CD4-positive, alpha-beta memory T cell (primary cell): ENCODE results near the gene ZNF768. TPM values are rescaled to one million over a fixed set of nuclear protein-coding genes. Genes with fewer than 3 reads are reported as not detected.

Experiments
- CTCF ChIA-PET: fragments of 350-600 bp; sonication (Branson Sonifier 250); formaldehyde crosslinking; loops from one replicate; lab custom pipeline; 2021; ENCODE audit warnings: inconsistent platforms; ENCODE audit not compliant: partially characterized antibody; lab: Charles Lee
- POLR2A ChIA-PET: fragments of 350-600 bp; sonication (Branson Sonifier 250); formaldehyde crosslinking; loops from one replicate; lab custom pipeline; 2021; ENCODE audit not compliant: partially characterized antibody; lab: Charles Lee
- DNase-seq, 5 donors: peaks; one replicate each; pipeline versions ENCODE4 v3.0.0 to v3.0.0-alpha.2; 2020 to 2022; ENCODE audit warnings: mixed read lengths in 1 of 5
- H3K27ac ChIP-seq: one replicate; pipeline ENCODE4 v1.7.0; 2013; ENCODE audit warnings: low read depth, low read length
- H3K27me3 ChIP-seq: 2 replicates; pipeline ENCODE4 v1.7.0; 2013; ENCODE audit warnings: mild to moderate bottlenecking, low read length, moderate library complexity; ENCODE audit not compliant: insufficient read depth
- H3K36me3 ChIP-seq: 2 replicates; pipeline ENCODE4 v1.7.0; 2013; ENCODE audit warnings: mild to moderate bottlenecking, low read length, moderate library complexity; ENCODE audit not compliant: insufficient read depth
- H3K4me1 ChIP-seq: 2 replicates; pipeline ENCODE4 v1.7.0; 2013; ENCODE audit warnings: mild to moderate bottlenecking, low read length, moderate library complexity; ENCODE audit not compliant: insufficient read depth
- H3K4me3 ChIP-seq, 2 donors: one replicate each; pipeline ENCODE4 v1.7.0; 2013; ENCODE audit warnings: low read length in 2 of 2, mild to moderate bottlenecking in 1 of 2
- H3K9me3 ChIP-seq, 2 donors: one replicate each; pipeline ENCODE4 v1.7.0; 2013; ENCODE audit warnings: low read length in 2 of 2, control low read depth in 1 of 2; ENCODE audit not compliant: control insufficient read depth in 1 of 2
- H3K27ac Mint-ChIP-seq, 7 donors: one replicate each; pipeline ENCODE4 v1.8.0; 2020 to 2021; ENCODE audit warnings: mixed read lengths in 7 of 7, mild to moderate bottlenecking in 6 of 7, inconsistent platforms in 3 of 7, moderate library complexity in 3 of 7
- H3K27me3 Mint-ChIP-seq, 2 donors: one replicate each; pipeline ENCODE4 v1.8.0; 2020 to 2021; ENCODE audit warnings: mixed read lengths in 2 of 2
- H3K36me3 Mint-ChIP-seq, 2 donors: one replicate each; pipeline ENCODE4 v1.8.0; 2020 to 2021; ENCODE audit warnings: mixed read lengths in 2 of 2, inconsistent platforms in 1 of 2, mild to moderate bottlenecking in 1 of 2
- H3K4me1 Mint-ChIP-seq, 4 donors: one replicate each; pipeline ENCODE4 v1.8.0; 2020 to 2021; ENCODE audit warnings: mixed read lengths in 4 of 4, mild to moderate bottlenecking in 1 of 4
- H3K4me3 Mint-ChIP-seq, 8 donors: one replicate each; pipeline ENCODE4 v1.8.0; 2020 to 2021; ENCODE audit warnings: mixed read lengths in 8 of 8, mild to moderate bottlenecking in 7 of 8, moderate library complexity in 6 of 8, inconsistent platforms in 3 of 8
- H3K9me3 Mint-ChIP-seq, 8 donors: one replicate each; pipeline ENCODE4 v1.8.0; 2020 to 2021; ENCODE audit warnings: mixed read lengths in 8 of 8, mild to moderate bottlenecking in 5 of 8, inconsistent platforms in 3 of 8, moderate library complexity in 1 of 8
- intact Hi-C: fragments of 100-400 bp; cut with micrococcal nuclease; formaldehyde crosslinking; loops from one replicate; pipeline ENCODE4 v1.15.1; 2023
- polyA plus RNA-seq, 2 donors: library from polyadenylated mRNA; unstranded; fragments of 300-500 nt; fragmentation: Illumina TruSeq; gene quantifications; one replicate each; pipeline ENCODE4 v1.2.3, GENCODE V29; 2021
- total RNA-seq, 2 experiments: library from RNA; stranded (reverse); gene quantifications; one replicate each; pipeline ENCODE4 v1.2.3, GENCODE V29; 2021

The ZNF768 gene
- total and polyA plus RNA-seq, 4 experiments from 2014 or later: 0.69 to 6.1 (median 3.8) TPM

DNA sequence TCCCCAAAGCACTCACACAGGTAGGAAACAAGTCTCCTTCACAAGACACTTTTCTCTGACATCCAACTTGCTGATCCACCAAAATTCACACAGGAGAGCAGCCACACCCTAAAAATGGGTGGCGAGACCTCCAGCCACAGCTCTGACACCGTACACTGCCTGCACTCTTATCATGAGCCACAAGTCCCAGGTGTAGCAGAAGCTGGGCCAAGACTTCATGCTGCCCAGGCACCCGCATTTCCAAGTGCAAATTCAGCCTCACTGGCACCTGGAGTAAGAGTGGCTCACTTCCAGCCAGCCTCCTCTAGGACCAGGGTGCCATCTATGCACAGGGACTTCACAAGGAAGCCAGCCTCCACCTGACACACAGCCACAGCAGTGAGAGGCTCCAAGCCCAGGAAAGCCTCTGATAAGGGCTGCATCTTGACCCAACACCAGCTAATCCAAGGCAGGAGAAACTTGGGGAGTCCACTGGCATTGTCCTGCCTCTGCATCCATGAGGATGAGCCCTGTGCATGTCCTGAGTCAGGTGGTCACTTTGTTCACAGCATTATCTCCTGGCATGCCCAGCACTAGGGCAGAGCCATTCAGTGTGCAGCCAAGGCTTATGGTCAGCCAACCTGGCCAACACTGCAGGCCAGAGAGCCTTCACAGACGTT, 2.6 kb upstream of the ZNF768 start:
- no peaks in the 10 kb centered on the region for H3K27me3 ChIP-seq
- H3K27ac Mint-ChIP-seq: peak overlapping the region in 6 of 7 donors; percentile 47 to 94 (median 80)
- H3K36me3 Mint-ChIP-seq: peaks cover 0 to 12% of the 10 kb centered on the region in 2 donors
- H3K27me3 Mint-ChIP-seq: no peaks in the 10 kb centered on the region
- no peaks in the 10 kb centered on the region for H3K36me3 ChIP-seq
- no peak overlapping the region for H3K4me3 ChIP-seq
- intact Hi-C loops: loop anchor here (5.0 to 10.0 kb wide), 2 partner anchors 54 to 163 kb away; partner anchors contain the start of gene ITGAL
- H3K9me3 ChIP-seq: no peaks in the 10 kb centered on the region
- no peak for DNase-seq
- H3K9me3 Mint-ChIP-seq: no peaks in the 10 kb centered on the region
- peak overlapping the region in 5 of 8 donors; percentile 25 to 84 (median 36) for H3K4me3 Mint-ChIP-seq
- CTCF ChIA-PET: interaction anchor here (1.0 to 3.2 kb wide), 4 partner anchors 15 to 82 kb away, joined by 3 to 16 read pairs (median 4); partner anchors contain the start of gene ZNF764
- no peak overlapping the region for H3K27ac ChIP-seq
- peaks cover 21 to 47% (median 35%) of the 10 kb centered on the region in 4 donors for H3K4me1 Mint-ChIP-seq
- H3K4me1 ChIP-seq: peaks cover 54% of the 10 kb centered on the region
- POLR2A ChIA-PET: interaction anchor here (0.8 to 11.1 kb wide), 8 partner anchors 9 to 99 kb away, joined by 3 to 457 read pairs (median 12); partner anchors contain the start of genes DCTPP1, ZNF688 and ZNF764

DNA sequence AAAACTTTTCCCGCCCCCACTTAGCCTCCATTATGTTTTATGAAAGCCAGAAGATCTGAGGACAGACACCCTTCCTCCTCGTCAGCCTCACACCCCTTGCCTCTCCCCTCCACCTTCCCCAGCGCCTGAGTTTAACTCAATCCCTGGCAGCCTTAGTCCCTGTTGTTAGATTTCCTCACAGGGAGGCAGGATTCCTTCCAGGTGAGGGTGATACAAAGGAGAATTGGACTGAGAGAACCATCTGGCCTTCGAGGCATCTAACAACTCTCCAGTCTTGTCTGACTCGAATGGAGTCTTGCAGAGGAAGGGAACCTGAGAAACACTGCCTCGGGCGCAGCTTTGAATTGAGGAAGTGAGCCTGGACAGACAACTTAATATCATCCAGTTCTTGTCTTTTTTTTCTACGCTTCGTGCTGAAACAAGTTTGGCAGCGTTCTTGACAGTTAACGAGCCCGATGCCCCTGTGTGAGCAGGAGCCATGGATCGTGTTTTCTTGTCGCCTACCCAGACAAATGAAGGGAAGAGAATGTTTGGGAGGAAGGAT, 1.3 kb upstream of the ZNF768 start:
- Mint-ChIP-seq H3K27me3 (no peaks in the 10 kb centered on the region), H3K27ac (peak overlapping the region; percentile 86 to 95 (median 89)), H3K9me3 (no peaks in the 10 kb centered on the region), H3K36me3 (peaks cover 0 to 11% of the 10 kb centered on the region in 2 donors), H3K4me3 (peak overlapping the region; percentile 81 to 88 (median 85)), H3K4me1 (peaks cover 20 to 42% (median 32%) of the 10 kb centered on the region in 4 donors)
- Histone ChIP-seq H3K9me3 (no peaks in the 10 kb centered on the region), H3K4me3 (peak overlapping the region in 1 of 2 donors; percentile 75), H3K27me3 (no peaks in the 10 kb centered on the region), H3K36me3 (no peaks in the 10 kb centered on the region), H3K27ac (peak overlapping the region; percentile 72), H3K4me1 (peaks cover 43% of the 10 kb centered on the region)
- ChIA-PET POLR2A (interaction anchor here (0.7 to 11.1 kb wide), 28 partner anchors 8 to 436 kb away, joined by 3 to 457 read pairs (median 4); partner anchors contain the start of genes DCTPP1, ITGAL, PRR14 and SEPHS2), CTCF (interaction anchor here (0.9 to 1.9 kb wide), 4 partner anchors 8 to 81 kb away, joined by 3 to 5 read pairs (median 4); no protein-coding TSS in a partner anchor)
- intact Hi-C loops: loop anchor here (1.0 to 10.0 kb wide), 6 partner anchors 8 to 165 kb away; partner anchors contain the start of genes DCTPP1, ITGAL, SEPHS2 and ZNF764
- no peak for DNase-seq

DNA sequence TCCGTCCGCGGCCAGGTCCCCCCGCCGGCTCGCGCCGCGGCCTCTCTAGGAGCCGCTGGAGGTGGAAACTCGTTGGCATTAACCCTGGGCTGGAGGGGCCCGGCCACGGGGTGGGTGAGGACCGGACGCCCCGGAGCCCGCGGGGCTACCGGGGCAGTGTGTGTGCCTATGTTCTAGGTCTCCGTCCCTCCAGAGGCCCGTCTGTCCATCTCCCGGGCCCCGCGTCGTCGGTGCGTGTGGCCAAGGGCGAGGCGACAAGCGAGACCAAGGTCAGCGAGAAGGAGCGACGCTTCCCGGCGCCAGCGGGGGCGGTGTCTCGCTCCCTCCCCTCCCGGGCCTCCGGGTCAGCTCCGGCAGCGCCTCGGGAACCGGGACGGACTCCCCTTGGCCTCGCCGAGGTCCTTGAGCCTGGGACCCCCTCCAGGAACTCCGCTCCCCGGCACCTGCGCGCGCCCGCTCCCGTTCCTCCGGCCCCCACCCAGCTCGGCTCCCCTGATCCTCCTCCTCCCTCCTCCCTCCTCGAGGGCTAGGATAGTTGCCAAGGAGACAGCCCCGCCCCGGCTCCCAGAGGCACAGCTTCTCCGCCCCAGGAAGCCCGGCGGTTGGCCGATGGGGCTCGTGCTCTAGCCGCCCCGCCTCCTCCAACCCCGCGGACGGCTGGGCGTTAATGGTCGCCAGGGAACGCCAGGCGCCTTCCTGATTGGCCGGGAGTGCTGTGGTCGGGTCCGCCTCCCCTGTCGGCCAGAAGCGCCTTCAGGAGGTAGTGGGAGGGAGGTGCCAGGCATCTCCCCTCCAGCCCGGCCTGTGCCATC, 663 bp upstream of the ZNF768 start:
- DNase-seq: peak; percentile 81 to 92 (median 82)
- intact Hi-C loops: loop anchor here (1.0 to 10.0 kb wide), 6 partner anchors 8 to 165 kb away; partner anchors contain the start of genes DCTPP1, ITGAL, SEPHS2 and ZNF764

DNA sequence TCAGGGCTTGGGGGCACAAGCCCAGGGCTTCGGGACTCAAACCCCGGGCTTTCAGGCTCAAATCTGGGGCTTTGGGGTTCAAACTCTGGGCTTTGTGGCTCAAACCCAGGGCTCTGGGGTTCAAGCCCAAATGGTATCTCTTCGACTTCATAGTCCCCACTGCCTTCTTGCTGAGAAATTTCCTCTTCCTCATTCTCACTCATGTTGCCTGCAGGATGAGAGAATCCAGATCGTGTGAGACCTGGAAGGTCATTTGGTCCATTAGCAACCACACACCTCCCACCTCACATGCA, 576 bp downstream of the ZNF768 start:
- Mint-ChIP-seq H3K27me3 (no peaks in the 10 kb centered on the region), H3K9me3 (peaks cover 0 to 3% (median 0%) of the 10 kb centered on the region in 8 donors), H3K36me3 (peaks cover 5 to 21% of the 10 kb centered on the region in 2 donors), H3K4me3 (peak overlapping the region; percentile 86 to 93 (median 88)), H3K27ac (peak overlapping the region; percentile 83 to 90 (median 87)), H3K4me1 (peaks cover 24 to 43% (median 31%) of the 10 kb centered on the region in 4 donors)
- Histone ChIP-seq H3K27me3 (no peaks in the 10 kb centered on the region), H3K4me1 (peaks cover 41% of the 10 kb centered on the region), H3K9me3 (no peaks in the 10 kb centered on the region), H3K27ac (peak overlapping the region; percentile 45), H3K36me3 (no peaks in the 10 kb centered on the region), H3K4me3 (peak overlapping the region in 1 of 2 donors; percentile 43)
- intact Hi-C loops: loop anchor here (2.0 to 10.0 kb wide), 4 partner anchors 51 to 167 kb away; partner anchors contain the start of genes DCTPP1, ITGAL and SEPHS2
- no peak for DNase-seq
- ChIA-PET POLR2A (interaction anchor here (1.0 to 4.9 kb wide), 10 partner anchors 9 to 133 kb away, joined by 3 to 41 read pairs (median 6); partner anchors contain the start of genes FBRS, ZNF688, ZNF747 and ZNF764), CTCF (interaction anchor here (0.6 to 3.0 kb wide), 3 partner anchors 10 to 96 kb away, joined by 3 to 13 read pairs (median 11); partner anchors contain the start of genes DCTPP1 and ZNF747)

More for the DNA sequence above, 663 bp upstream of the ZNF768 start:
- peaks cover 43% of the 10 kb centered on the region for H3K4me1 ChIP-seq
- no peaks in the 10 kb centered on the region for H3K36me3 ChIP-seq
- ChIA-PET CTCF (interaction anchor here (0.6 to 1.9 kb wide), 5 partner anchors 9 to 110 kb away, joined by 3 to 5 read pairs (median 3); no protein-coding TSS in a partner anchor), POLR2A (interaction anchor here (0.7 to 11.1 kb wide), 26 partner anchors 9 to 435 kb away, joined by 3 to 457 read pairs (median 4); partner anchors contain the start of genes DCTPP1, FBRS, ITGAL and PRR14)
- Mint-ChIP-seq H3K4me3 (peak overlapping the region; percentile 81 to 88 (median 85)), H3K9me3 (peaks cover 0 to 3% (median 0%) of the 10 kb centered on the region in 8 donors), H3K27ac (peak overlapping the region; percentile 86 to 95 (median 89)), H3K4me1 (peaks cover 24 to 46% (median 34%) of the 10 kb centered on the region in 4 donors), H3K27me3 (no peaks in the 10 kb centered on the region), H3K36me3 (peaks cover 4 to 15% of the 10 kb centered on the region in 2 donors)
- H3K27ac ChIP-seq: peak overlapping the region; percentile 72
- no peaks in the 10 kb centered on the region for H3K27me3 ChIP-seq
- no peaks in the 10 kb centered on the region for H3K9me3 ChIP-seq
- peak overlapping the region in 1 of 2 donors; percentile 75 for H3K4me3 ChIP-seq

- H3K9me3 Mint-ChIP-seq: peaks cover 0 to 3% (median 0%) of the 10 kb centered on the region in 8 donors
- no peaks in the 10 kb centered on the region for H3K27me3 ChIP-seq
- CTCF ChIA-PET: interaction anchor here (0.6 to 3.0 kb wide), 4 partner anchors 11 to 95 kb away, joined by 3 to 13 read pairs (median 7); partner anchors contain the start of genes DCTPP1 and ZNF747
- peaks cover 7% of the 10 kb centered on the region for H3K36me3 ChIP-seq
- H3K4me3 ChIP-seq: no peak overlapping the region
- POLR2A ChIA-PET: interaction anchor here (0.6 to 4.9 kb wide), 19 partner anchors 10 to 399 kb away, joined by 3 to 41 read pairs (median 4); partner anchors contain the start of genes SEPHS2, ZNF688, ZNF747 and ZNF764
- H3K4me1 ChIP-seq: peaks cover 32% of the 10 kb centered on the region
- intact Hi-C loops: loop anchor here (5.0 to 10.0 kb wide), 2 partner anchors 50 to 167 kb away; partner anchors contain the start of gene ITGAL
- H3K4me1 Mint-ChIP-seq: peaks cover 21 to 33% (median 24%) of the 10 kb centered on the region in 4 donors
- peak overlapping the region in 5 of 8 donors; percentile 21 to 57 (median 39) for H3K4me3 Mint-ChIP-seq
- peaks cover 11 to 21% of the 10 kb centered on the region in 2 donors for H3K36me3 Mint-ChIP-seq
- H3K9me3 ChIP-seq: no peaks in the 10 kb centered on the region
- peak overlapping the region in 4 of 7 donors; percentile 32 to 90 (median 50) for H3K27ac Mint-ChIP-seq
- H3K27ac ChIP-seq: no peak overlapping the region
- no peaks in the 10 kb centered on the region for H3K27me3 Mint-ChIP-seq
- DNase-seq: no peak
These were observed 1.5 kb downstream of the ZNF768 start for GRCh38 chr16:30524575-30525568.
